HK-2 (cell line): Measurements from ENCODE around the gene NGDN.
"Not testable (repeated sequence)": the region's sequence is repeated elsewhere in the genome, so short reads cannot be mapped to it uniquely, and the experiment has no call there.

Experiments used
- DNase-seq: peaks from one replicate; pipeline ENCODE4 v3.0.0-alpha.2; 2018; ENCODE audit not compliant: unreplicated experiment

The NGDN gene

DNA sequence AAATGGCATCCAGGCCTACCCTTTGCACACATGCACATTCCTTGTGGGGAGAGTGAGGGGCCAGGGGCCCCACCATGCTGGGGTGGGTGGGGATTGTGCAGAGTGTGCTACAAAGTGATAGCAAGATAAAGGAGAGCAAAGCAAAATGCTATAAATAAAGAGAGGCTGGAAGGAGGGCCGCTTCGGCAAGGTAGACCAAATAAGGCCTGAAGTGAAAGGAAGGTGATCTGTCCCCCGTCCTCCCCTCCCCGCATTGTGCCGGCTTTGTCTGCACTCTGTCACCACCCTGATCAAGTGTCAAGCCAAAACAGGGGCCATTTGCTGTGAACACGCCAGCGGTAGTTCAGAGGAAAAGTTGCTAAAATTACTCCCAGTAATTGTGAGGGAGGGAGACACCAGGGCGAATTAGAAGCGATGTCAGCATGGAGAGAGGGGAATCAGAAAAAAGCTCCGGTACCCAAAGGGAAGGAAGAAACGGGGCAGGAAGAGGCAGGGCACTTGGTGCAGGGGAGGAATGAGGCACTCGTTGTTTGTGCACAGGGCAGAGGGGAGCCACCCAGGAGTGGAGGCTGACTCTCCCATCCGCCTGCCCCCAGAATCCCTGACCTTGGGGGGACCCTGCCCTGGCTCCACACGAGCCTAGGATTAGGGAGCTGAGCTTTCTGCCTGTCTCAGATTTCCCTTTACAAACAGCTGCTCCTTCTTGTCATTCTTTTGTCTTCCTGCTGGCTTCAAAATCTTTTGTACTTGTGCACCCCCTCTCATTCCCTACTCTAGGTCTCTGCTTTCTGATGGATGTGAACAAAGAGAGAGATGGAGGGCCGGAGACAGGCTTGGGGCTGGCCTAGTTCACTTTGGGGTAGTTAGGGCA is 31.2 kb upstream of the NGDN start:
- no peak for DNase-seq

DNA sequence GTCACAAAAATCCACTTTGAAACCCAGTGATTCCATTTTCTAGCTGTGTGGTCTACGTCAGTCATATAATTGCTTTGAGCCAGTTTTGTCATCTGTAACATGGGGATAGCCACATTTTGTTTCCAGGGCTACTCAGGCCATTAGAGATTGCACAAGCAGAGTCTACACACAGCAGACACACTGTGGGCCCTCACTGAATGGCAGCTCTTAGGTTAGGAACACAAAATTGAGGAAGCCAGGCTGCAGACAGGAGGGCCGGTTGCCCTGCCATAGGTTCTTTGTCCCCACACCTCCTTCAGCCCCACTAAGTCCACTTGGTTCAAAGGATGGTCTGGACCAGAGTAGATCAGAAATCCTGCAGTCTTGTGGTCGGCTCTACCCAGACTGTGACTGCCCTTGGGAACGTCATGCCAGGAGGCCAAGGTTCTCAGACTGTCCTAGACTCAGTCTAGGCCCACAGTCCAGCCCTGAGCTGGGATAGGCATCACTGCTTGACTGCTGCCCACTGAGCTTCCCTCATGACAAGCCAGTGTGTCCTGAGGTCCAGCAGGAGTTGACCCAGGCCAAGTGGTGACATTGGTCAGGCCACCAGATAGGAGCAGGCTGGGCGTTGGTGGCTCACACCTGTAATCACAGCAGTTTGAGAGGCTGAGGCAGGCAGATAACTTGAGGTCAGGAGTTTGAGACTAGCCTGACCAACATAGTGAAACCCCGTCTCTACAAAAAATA is 30.2 kb upstream of the NGDN start:
- no peak for DNase-seq

DNA sequence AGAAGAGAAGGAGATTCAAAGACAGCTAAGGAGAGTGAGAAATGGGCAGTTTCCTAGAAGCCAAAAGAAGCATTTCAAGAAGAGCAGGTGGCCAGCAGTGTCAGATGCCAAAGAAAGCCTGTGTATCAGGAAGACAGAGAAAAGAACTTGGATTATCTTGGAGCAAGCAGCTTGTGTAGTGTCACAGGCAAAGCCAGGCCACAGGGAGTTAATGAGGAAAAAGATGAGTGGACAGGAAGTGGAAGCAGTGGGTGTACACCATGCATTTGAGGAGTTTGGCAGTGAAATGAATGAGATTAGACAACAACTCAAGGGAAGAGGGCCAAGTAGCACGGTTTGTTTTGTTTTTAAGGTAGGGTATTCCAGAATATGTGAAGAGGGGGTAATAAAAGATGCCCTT is 28.4 kb upstream of the NGDN start:
- DNase-seq, result no peak

DNA sequence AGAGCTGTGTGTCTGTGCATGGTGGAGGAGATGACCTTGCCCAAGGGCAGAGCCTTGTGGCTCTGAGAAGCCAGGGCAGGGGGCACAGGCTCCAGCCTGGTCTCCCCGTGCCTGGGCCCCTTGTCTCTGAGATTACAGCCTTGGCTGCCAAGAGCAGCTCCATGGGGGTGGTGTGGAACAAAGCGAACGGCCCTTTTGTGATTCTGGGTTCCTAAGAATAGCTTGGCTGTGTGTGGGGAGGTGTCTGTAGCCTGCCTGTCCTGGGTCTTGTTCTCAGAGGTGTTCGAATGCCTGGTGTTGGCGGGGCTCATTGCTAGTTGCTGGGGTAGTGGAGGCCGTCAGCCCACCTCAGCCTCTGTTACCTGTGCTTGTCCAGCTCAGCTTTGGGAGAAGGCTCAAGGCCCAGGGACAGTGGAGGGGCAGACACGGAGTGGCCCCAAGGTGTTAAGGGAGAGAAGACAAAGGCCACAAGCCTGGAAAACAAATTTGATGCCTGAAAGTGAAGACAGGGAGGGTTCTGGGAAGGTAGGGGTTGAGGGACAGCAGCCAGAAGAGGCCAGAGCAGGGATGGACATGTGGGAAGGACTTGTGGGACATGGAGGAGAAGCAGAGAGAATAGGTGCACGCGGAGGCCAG is 26.7 kb upstream of the NGDN start:
- DNase-seq, result no peak

DNA sequence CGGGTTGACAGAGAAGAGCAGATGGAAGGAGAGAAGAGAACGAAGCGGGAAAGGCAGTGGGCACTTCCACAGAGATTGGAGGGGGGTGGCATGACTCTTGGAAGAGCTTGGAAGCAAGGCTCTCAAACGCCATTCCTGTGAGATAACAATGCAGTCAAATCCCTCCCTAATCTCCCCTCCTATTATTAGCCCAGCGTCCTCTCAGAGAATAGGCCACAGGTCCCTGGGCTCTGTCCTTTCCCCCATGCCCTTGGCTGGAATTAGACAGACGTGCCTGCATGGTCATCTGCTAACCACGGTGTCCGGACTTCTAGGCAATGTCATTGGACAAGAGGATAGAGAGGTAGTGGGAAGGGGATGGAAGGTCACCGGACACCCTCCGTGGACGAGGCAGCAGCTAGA is 26.1 kb upstream of the NGDN start:
- DNase-seq, result no peak

DNA sequence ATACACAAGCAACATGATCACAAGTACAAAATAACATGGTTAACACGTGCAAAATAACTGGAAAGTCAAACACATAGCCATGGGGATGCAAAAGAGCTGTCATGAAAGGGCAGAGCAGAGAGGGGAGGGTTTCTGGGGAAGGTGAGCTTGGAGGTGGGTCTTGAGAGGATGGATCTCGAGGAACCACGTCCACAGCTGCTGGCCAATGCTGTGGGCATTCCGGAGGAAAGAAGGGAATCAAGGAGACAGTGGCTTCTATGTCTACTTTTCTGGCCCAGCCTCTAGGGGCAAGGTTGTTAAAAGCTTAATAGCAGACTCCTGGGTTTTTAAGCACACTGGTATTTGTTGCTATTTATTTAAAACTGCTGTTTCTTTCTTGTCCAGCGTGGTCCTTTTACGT is 25.6 kb upstream of the NGDN start:
- no peak for DNase-seq

DNA sequence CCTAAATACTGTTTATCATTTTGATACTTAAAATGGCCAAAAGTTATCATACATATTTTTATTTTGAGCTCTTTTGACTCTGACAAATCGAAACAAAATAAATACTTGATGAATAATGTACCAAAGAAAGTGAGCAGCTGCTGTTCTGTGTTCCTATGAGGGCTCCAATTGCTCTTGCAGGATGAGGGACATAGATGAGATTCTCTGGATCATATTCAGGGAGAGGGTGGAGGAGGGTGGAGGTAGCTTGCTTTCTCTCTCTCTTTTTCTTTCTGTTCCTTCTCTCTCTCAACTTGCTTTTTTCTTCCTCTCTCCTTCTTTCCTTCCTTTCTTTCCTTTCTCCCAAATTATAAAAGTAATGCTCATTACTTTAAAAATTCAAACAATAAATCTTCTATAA is 25.2 kb upstream of the NGDN start:
- no peak for DNase-seq

DNA sequence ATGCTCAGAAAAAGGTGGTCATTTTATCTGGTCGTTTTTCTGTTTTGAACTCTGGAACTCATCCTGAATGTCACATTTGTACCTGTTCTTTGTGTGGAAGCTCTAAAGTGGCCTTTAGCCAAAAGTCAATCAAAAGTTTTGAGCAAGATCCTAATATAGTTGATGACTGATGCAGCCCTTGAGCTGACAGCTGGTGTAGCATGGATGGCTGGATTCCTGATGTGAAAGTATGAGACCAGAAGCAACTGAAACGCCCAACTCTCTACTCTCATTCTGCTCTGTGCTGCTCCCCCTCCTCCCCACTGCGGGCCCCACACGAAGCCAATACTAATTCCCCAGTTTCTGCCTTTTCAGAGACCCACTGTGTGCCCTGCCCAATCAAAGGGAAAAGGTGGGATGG is 23.7 kb upstream of the NGDN start:
- no peak for DNase-seq

DNA sequence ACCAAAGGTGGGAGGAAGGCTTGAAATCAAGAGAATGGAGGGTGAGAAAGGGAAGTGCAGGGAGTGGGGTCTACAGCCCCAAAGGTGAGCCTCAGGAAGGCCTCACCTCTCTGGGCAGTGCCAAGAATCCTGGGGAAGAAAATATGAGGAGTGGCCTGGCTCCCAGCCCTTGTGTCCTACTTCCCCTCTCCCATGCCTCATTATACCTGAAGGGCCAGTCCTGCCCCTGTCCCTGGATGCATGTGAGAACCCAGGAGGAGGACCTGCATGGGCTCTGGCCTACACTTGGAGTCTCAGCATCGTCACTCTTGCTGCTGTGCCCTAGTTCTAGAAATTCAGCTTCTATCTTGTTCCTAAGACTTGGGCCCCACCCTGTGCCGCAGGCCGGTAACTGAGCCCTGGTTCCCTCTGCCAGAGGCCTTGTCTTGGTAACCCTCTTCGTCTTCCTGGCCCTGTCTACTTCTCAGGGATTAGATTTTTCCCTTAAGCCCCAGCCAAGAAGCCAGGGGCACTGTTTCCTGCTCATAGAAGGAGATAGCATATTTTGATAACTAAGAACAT is 23.1 kb upstream of the NGDN start:
- DNase-seq, result no peak

DNA sequence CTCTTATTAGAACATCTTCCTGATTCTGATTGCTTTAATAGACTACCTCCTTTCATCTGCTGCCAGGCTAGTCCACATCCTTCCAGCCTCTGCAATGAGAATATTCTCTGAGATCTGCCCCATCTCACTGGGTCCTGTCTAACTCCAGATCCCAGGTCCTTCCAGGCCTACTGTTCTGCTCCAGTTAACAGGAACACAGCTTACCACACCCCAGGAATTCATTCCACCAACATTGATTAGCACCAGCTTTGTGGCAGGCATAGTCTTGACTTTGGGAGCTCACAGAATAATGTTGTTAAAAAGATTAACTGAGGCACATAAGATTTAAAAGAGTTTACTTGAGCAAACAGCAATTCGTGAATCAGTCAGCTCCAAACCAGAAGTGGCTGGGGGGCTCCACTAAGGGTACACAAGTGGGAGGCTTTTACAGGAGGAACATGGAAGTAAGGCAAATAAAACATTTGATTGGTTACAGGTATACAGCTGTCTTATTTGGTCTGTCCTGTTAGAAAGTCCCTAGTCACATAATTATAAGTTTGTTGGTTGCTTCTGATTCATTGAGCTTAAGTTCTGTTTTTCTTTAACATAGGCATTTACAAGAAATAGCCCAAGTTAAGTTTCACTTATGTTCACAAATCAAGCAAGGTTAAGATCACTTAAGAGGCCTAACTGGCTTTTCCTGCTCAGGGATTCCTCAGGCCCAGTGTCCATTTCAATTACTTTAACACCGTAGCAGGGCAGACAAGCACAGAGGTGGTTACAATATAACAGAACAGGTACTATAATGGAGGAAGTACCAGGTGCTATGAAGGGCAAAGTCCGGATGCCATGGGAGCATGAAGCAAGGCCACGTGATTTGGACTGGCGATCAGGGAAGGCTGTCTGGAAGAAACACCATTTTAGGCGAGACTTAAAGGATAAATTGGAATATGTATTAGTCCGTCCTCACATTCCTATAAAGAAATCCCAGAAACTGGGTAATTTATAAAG is 21.8 kb upstream of the NGDN start:
- no peak for DNase-seq

DNA sequence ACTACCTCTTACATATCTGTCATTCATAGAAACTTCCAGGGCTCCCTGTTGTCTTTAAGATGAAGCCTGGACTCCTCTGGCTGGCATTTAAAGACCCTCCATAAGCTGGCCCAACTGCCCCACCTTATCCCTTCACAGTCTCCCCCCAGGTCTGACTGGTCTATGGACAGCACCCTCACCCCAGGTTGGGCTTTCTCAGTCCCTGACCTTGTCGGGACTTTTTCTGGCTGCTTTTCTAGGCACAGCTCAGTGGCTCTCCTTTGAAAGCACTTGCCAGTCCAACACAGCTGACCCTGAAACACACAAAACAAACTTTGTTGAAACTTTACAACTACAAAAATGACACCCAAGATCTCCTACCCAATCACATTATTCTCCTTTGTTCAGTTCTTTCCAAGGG is 20.2 kb upstream of the NGDN start:
- DNase-seq, result no peak

DNA sequence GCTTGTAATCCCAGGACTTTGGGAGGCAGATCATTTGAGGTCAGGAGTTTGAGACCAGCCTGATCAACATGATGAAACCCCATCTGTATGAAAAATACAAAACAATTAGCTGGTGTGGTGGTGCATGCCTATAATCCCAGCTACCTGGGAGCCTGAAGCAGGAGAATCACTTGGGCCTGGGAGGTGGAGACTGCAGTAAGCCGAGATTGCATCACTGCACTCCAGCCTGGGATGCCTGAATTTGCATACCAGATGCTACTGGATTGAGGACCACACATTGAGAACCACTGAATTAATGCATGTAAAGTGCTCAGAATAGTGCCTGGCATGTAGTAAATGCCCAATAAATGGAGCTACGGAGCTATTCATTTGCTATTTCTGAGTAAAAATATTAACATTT is 19.1 kb upstream of the NGDN start:
- DNase-seq, result no peak

DNA sequence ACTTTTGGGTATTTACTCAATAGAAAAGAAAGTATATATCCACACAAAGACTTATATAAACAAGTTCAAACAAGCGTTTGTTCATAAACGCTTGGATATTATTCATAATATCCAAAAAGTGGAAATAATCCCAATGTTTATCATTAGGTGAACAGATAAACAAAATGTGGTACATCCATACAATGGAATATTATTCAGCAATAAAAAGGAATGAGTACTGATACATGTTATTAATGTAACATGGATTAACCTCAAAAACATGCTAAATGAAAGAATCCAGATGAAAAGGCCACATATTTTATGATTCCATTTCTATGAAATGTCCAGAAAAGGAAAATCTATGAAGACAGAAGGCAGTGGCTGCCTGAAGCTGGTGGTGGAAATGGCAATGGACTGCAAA is 17.3 kb upstream of the NGDN start:
- DNase-seq, result no peak

DNA sequence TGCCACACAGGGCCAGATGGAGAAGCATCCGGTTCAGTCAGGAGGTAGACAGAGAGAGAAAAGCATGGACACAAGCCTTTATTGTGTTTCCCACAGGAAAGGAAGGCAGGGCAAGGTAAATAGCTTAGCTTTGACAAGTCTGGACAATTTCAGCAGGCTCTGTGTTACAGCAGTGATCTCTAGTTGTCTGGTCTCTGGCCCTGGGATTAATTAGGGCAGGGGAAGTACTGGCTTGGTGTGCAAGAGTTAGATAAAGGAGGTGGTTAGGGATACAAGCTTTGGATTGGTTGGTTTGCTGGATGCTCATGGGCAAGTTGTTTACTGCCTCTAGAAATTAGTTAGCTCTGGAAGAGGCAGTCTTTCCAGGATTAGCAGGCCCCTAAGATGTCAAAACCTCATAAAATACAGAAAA is 15.1 kb upstream of the NGDN start:
- DNase-seq, result no peak

DNA sequence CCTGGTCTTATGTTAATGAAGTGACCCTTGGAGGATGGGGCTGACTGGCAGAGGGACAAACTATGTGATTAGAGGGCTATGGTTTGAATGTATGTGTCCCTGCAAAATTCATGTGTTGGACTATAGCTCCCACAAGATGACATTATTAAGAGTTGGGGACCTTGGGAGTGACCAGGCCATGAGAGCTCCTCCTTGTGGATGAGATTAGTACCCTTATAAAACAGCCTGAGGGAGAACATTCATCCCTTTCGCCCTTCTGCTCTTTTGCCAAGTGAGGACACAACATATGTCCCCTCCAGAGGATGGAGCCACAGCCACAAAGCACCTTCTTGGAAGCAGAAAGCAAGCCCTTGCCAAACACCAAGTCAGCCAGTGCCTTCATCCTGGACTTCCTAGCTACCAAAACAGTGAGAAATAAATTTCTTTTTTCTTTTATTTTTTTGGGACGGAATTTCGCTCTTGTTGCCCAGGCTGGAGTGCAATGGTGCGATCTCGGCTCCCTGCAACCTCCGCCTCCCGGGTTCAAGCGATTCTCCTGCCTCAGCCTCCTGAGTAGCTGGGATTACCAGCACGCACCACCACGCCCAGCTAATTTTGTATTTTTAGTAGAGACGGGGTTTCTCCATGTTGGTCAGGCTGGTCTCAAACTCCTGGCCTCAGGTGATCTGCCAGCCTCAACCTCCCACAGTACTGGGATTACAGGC is 12.5 kb upstream of the NGDN start:
- DNase-seq, result not testable (repeated sequence)

DNA sequence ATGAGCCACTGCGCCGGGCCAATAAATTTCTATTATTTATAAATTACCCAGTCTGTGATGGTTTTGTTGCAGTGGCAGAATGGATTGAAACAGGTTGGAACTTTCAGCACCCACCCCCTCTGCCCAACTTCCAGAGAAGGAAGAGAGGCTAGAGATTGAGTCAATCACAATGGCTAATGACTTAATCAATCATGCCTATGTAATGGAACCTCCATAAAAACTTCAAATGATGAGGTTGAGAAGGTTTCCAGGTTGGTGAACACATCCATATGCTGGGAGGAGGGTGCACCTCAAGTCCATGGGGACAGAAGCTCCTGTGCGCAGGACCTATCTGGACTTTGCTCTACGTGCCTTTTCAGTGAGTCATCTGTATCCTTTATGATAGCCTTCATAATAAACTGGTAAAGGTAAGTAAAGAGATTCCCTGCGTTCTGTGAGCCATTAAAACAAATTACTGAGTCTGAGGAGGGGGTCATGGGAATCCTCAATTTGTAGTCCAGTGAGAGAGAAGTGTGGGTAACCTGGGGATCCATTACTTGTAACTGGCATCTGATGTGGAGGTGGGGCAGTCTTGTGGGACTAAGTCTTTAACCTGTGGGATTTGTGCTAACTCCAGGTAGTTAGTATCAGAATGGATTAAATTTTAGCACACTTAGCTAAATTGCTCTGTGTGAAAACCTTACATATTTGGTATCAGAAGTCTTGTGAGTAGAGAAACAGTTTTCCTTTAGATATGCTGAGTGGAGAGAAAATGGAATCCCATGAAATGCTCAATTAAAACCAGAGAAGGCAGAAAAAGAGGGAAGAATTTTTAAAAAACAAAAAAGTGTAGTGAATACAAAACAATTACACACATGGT is 11.7 kb upstream of the NGDN start:
- DNase-seq, result no peak

DNA sequence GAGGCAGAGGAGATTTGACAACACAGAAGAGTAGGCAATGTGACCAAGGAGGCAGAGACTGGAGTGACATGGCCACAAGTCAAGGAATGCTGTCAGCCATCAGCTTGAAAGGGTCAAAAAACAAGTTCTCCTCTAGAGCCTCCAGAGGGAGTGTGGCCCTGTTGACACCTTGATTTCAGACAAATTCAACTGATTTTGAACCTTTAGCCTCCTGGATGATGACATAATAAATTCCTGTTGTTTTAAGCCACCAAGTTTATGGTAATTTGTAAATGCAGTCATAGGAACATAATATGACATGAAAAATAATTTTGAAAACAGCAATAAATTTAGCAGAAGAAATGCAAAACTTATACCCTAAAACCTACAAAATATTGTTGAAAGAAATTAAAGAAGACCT is 8.5 kb upstream of the NGDN start:
- DNase-seq, result no peak

DNA sequence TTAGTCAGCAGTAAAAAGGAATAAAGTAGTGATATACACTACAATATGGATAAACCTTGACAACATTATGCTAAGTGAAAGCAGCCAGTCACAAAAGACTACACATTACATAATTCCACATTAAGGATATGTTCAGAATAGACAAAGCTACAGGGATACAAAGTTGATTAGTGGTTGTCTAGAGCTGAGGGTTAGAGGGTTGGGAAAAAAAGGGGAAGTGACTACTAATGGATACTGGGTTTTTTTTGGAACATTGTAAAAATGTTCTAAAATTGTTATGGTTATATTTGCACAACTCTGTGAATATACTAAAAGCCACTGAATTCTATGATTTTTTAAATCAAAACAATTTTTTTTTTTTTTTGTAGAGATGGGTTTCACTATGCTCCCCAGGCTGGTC is 4.8 kb upstream of the NGDN start:
- DNase-seq, result no peak

DNA sequence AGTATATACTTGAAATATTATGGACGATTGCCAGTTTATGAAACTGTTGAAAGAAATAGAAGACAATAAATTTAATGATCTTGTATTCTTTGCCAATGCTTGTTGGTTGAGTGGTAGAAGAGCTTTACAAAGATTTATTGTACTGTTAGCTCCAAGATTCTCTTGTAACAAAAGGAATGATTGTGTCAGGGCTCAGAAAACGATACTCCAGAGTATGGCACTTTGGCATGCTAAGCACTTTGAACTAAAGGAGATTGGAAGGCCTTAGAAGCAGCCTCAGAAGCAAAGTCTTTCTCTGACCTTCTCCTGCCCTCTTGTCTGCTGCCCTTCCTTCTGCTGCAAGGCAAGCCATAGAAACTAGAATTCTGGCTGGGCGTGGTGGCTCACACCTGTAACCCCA is 4.2 kb upstream of the NGDN start:
- no peak for DNase-seq

DNA sequence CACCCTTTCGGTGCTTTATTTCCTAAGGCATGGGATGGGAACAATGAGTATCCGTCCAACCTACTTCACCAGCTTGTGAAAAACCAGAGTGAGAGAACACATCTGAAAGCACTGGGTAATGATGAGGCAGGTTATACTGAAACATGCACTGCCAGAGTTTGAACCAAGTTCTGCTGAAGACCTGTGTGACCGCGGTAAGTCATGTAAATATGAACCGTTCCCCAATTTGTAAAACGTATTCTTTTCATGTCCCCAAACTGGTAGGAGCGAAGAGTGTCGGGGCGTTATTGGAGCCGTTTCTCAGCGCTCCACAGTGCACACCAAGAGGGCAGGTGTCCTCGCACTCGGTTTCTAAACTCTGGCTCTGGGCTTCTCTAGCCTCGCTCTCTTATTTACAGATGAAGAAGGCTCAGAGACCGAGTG is 788 bp upstream of the NGDN start:
- no peak for DNase-seq
